KMS-11 (cell line): ENCODE data around the gene ARFGAP3.

Source experiments
- H2AFZ ChIP-seq: fragments of 200-600 bp; sonication (generic); 2 replicates; pipeline ENCODE4 v1.6.1; 2016; ENCODE audit warnings: antibody characterized with exemption, mixed run types, low read depth
- H3K27ac ChIP-seq: fragments of 200-600 bp; sonication (generic); 2 replicates; pipeline ENCODE4 v1.6.1; 2016; ENCODE audit warnings: mild to moderate bottlenecking, mixed run types
- H3K27me3 ChIP-seq: fragments of 200-600 bp; sonication (generic); 2 replicates; pipeline ENCODE4 v1.6.1; 2017; ENCODE audit warnings: mild to moderate bottlenecking, low read depth, mixed run types, moderate library complexity; ENCODE audit not compliant: insufficient read depth
- H3K36me3 ChIP-seq: fragments of 200-600 bp; sonication (generic); 2 replicates; pipeline ENCODE4 v1.6.1; 2017; ENCODE audit warnings: mild to moderate bottlenecking, mixed run types; ENCODE audit not compliant: insufficient read depth
- H3K4me1 ChIP-seq: fragments of 200-600 bp; sonication (generic); 2 replicates; pipeline ENCODE4 v1.6.1; 2016; ENCODE audit warnings: mild to moderate bottlenecking, low read depth, mixed run types; ENCODE audit not compliant: poor library complexity, severe bottlenecking
- H3K4me2 ChIP-seq: fragments of 200-600 bp; sonication (generic); 2 replicates; pipeline ENCODE4 v1.7.0; 2016; ENCODE audit warnings: mild to moderate bottlenecking, mixed run types
- H3K4me3 ChIP-seq: fragments of 200-600 bp; sonication (generic); IDR thresholded peaks from 2 replicates; pipeline ENCODE4 v1.6.1; 2017; ENCODE audit warnings: low read depth, low read length, mixed read lengths; ENCODE audit not compliant: insufficient read depth
- H3K79me2 ChIP-seq: fragments of 200-600 bp; sonication (generic); 2 replicates; pipeline ENCODE4 v1.6.1; 2016; ENCODE audit warnings: low read depth, mixed run types; ENCODE audit not compliant: insufficient read depth
- H3K9ac ChIP-seq: fragments of 200-600 bp; sonication (generic); 2 replicates; pipeline ENCODE4 v1.6.1; 2016; ENCODE audit warnings: mild to moderate bottlenecking, mixed run types
- H4K20me1 ChIP-seq: fragments of 200-600 bp; sonication (generic); 2 replicates; pipeline ENCODE4 v1.6.1; 2016; ENCODE audit warnings: mild to moderate bottlenecking, mixed run types; ENCODE audit not compliant: insufficient read depth
- TF ChIP-seq, protein P1 (sequence below): fragments of 200-600 bp; sonication (generic); conservative IDR thresholded peaks from 2 replicates; pipeline ENCODE4 v1.6.1; 2017; ENCODE audit warnings: low read depth, mild to moderate bottlenecking, antibody characterized with exemption, low read length, moderate library complexity, mixed read lengths

Gene ARFGAP3

DNA sequence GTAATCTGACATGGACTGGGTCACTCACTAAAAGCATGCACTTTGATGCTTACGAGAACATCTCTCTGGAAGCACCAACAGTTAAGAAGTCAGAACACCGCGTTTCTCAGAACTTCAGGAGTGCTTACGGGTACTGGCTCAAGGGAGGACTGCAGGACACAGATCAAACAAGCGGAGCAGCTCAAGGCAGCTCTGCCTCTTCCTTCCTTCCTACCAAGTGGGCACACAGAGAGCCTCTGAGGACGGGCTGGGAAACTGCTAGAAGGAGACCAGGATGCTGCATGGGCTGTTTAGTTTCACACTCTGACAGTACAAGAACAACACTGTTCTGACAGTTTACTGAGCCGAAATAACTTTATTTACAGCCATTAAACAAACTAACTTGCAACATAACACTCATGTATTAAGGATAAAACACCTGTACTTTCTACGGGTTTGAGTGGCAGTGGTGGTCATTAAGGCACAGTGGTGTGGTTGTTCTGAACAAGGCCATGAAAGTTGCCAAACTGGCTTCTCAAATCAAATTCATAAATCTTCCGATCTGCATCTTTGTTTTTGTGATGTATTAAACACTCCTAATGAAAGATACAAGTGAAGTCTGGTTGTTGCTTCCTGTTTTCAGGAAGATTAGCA is 37.5 kb downstream of the ARFGAP3 start:
- Histone ChIP-seq H3K9ac (no peak overlapping the region), H4K20me1 (no peaks in the 10 kb centered on the region), H3K4me2 (no peak overlapping the region), H3K36me3 (no peaks in the 10 kb centered on the region), H3K27ac (no peak overlapping the region), H3K4me3 (no peak overlapping the region), H3K27me3 (no peaks in the 10 kb centered on the region), H2AFZ (no peak overlapping the region), H3K79me2 (no peaks in the 10 kb centered on the region), H3K4me1 (peaks cover 14% of the 10 kb centered on the region)
- TF ChIP-seq, protein P1, sequence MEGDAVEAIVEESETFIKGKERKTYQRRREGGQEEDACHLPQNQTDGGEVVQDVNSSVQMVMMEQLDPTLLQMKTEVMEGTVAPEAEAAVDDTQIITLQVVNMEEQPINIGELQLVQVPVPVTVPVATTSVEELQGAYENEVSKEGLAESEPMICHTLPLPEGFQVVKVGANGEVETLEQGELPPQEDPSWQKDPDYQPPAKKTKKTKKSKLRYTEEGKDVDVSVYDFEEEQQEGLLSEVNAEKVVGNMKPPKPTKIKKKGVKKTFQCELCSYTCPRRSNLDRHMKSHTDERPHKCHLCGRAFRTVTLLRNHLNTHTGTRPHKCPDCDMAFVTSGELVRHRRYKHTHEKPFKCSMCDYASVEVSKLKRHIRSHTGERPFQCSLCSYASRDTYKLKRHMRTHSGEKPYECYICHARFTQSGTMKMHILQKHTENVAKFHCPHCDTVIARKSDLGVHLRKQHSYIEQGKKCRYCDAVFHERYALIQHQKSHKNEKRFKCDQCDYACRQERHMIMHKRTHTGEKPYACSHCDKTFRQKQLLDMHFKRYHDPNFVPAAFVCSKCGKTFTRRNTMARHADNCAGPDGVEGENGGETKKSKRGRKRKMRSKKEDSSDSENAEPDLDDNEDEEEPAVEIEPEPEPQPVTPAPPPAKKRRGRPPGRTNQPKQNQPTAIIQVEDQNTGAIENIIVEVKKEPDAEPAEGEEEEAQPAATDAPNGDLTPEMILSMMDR: no peak

DNA sequence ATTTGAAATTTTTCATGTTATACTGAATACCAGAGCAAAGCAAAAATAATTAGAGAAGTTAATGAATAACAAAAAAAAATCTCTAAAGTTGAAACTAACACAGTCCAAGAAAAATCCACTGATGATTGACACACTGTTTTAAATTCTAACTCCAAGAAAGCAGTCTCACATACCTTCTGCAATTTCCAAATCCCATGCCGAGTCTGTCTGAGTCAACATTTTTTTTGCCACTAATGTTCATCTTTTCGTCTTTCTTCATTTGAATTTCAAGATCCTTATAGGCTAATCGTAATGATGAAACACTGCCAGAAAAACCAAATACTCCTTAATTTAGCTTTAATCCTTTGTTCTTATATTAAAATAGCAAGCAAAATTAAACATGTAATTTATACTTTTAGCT is 39.5 kb downstream of the ARFGAP3 start:
- no peaks in the 10 kb centered on the region for H3K27me3 ChIP-seq
- H3K27ac ChIP-seq: no peak overlapping the region
- H3K36me3 ChIP-seq: no peaks in the 10 kb centered on the region
- H3K79me2 ChIP-seq: no peaks in the 10 kb centered on the region
- no peak overlapping the region for H3K4me3 ChIP-seq
- peaks cover 32% of the 10 kb centered on the region for H3K4me1 ChIP-seq
- H3K9ac ChIP-seq: no peak overlapping the region
- no peaks in the 10 kb centered on the region for H4K20me1 ChIP-seq
- no peak overlapping the region for H3K4me2 ChIP-seq
- no peak overlapping the region for H2AFZ ChIP-seq
- TF ChIP-seq, protein P1: no peak

DNA sequence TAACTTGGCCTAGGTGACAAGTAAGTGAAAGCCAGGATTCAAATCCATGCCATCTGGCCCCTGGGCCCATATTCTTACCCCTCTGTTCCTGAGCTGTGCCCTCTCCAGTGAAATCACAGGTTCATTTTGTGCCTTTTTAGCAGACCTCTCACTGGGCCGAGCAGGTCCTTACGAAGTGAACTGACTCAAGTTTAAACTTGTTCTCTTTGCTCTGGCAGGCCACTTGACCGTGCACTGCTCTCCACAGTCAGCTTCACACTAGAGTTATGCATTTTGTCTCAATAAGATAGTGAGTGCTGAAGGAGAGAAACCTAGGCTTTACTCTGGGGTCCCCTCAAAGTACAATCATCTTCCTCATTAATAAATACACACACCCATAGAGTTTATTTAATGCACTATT is 40.7 kb downstream of the ARFGAP3 start:
- TF ChIP-seq, protein P1: no peak
- Histone ChIP-seq H2AFZ (no peak overlapping the region), H3K79me2 (no peaks in the 10 kb centered on the region), H3K4me2 (no peak overlapping the region), H3K4me3 (no peak overlapping the region), H3K27ac (no peak overlapping the region), H4K20me1 (no peaks in the 10 kb centered on the region), H3K36me3 (no peaks in the 10 kb centered on the region), H3K27me3 (no peaks in the 10 kb centered on the region), H3K4me1 (peaks cover 32% of the 10 kb centered on the region), H3K9ac (no peak overlapping the region)

DNA sequence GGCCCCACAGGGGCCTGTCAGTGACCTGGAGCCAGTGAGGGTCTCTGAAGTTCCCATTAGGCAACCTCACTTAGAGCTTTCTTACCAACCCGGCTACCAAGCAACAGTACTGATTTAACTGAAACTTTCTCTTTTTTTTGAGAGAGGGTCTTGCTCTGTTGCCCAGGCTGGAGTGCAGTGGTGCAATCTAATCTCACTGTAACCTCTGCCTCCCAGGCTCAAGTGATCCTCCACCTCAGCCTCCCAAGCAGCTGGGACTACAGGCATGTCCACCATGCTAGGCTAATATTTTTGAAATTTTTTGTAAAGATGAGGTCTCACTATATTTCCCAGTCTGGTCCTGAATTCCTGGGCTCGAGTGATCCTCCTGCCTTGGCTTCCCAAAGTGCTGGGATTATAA is 42.5 kb downstream of the ARFGAP3 start:
- Histone ChIP-seq H3K4me3 (no peak overlapping the region), H4K20me1 (no peaks in the 10 kb centered on the region), H3K27me3 (no peaks in the 10 kb centered on the region), H3K27ac (peak overlapping the region; percentile 78), H3K36me3 (no peaks in the 10 kb centered on the region), H2AFZ (no peak overlapping the region; the same call in none of the 2 replicates), H3K4me2 (peak overlapping the region; percentile 59), H3K4me1 (peaks cover 32% of the 10 kb centered on the region), H3K79me2 (no peaks in the 10 kb centered on the region), H3K9ac (peak overlapping the region; percentile 17; the same call in 1 of the 2 replicates)
- TF ChIP-seq, protein P1: no peak
